Measurements from ENCODE around the gene BDH2. TPM values are rescaled to one million over a fixed set of nuclear protein-coding genes. Genes with fewer than 3 reads are reported as not detected.

The BDH2 gene
- total RNA-seq: 13.3 and 23.9 TPM in 2 replicates

GRCh38 chr4:103099691-103100392 lies at the start of gene BDH2:
Gene BDH2 (minus strand): TSS chr4:103099834. CDS start chr4:103096254, 3,580 bp downstream.

GRCh38 chr4:103076747-103077347 lies 22.8 kb downstream of the BDH2 start, which contains the start of gene SLC9B2:
Gene SLC9B2 (minus strand): TSS chr4:103076761. CDS start chr4:103067550, 9,211 bp downstream.

Other genes starting within 250 kb of the BDH2 start
- gene CISD2, start 230.8 kb downstream of the BDH2 start, total RNA-seq: 32.5 and 40.0 TPM in 2 replicates
- 0.14 and 1.4 TPM in 2 replicates for gene SLC9B1, start 80.1 kb downstream of the BDH2 start, total RNA-seq
- 10.8 and 13.0 TPM in 2 replicates for gene SLC9B2, start 23.1 kb downstream of the BDH2 start, total RNA-seq
- 0.85 and 1.0 TPM in 2 replicates for gene CENPE, start 98.5 kb upstream of the BDH2 start, total RNA-seq

All from nasal cavity respiratory epithelium epithelial cell of viscerocranial mucosa (primary cell).